GDM1 (cell line): ENCODE data around the gene SRSF10.
"Not testable (repeated sequence)": the region's sequence is repeated elsewhere in the genome, so short reads cannot be mapped to it uniquely, and the experiment has no call there.

ENCODE experiments used
- DNase-seq: peaks from one replicate; lab custom pipeline; 2025; lab: John Stamatoyannopoulos, UW

Gene SRSF10

GRCh38 chr1:23979881-23980727 is at the start of gene SRSF10:
Gene SRSF10 (minus strand): TSS chr1:23980327. CDS start chr1:23980255, 72 bp downstream.
- DNase-seq = peak; percentile 99

GRCh38 chr1:24027838-24028468 is 47.8 kb upstream of the SRSF10 start:
- peak; percentile 32 for DNase-seq

- no peak for DNase-seq
Observed at GRCh38 chr1:24022581-24023361, 42.6 kb upstream of the SRSF10 start.

GRCh38 chr1:24021403-24022266 is 41.5 kb upstream of the SRSF10 start:
- no peak for DNase-seq

- no peak for DNase-seq
Observed at GRCh38 chr1:24020470-24020869, 40.3 kb upstream of the SRSF10 start.

GRCh38 chr1:24020025-24020424 is 39.9 kb upstream of the SRSF10 start:
- no peak for DNase-seq

- no peak for DNase-seq
Observed at GRCh38 chr1:24018611-24019580, 38.8 kb upstream of the SRSF10 start.

GRCh38 chr1:24015221-24016210 is 35.4 kb upstream of the SRSF10 start:
- DNase-seq = no peak

GRCh38 chr1:24012878-24013277 is 32.8 kb upstream of the SRSF10 start:
- not testable (repeated sequence) for DNase-seq

GRCh38 chr1:24010650-24011049 is 30.5 kb upstream of the SRSF10 start:
- no peak for DNase-seq

- no peak for DNase-seq
Observed at GRCh38 chr1:24009406-24009805, 29.3 kb upstream of the SRSF10 start.

- not testable (repeated sequence) for DNase-seq
Observed at GRCh38 chr1:24008574-24009184, 28.6 kb upstream of the SRSF10 start.

- DNase-seq = no peak
Observed at GRCh38 chr1:24007079-24007478, 27.0 kb upstream of the SRSF10 start.

GRCh38 chr1:24005163-24005562 is 25.0 kb upstream of the SRSF10 start:
- DNase-seq = no peak

GRCh38 chr1:24004132-24004531 is 24.0 kb upstream of the SRSF10 start:
- no peak for DNase-seq

- DNase-seq = no peak
Observed at GRCh38 chr1:24003331-24003972, 23.3 kb upstream of the SRSF10 start.

- no peak for DNase-seq
Observed at GRCh38 chr1:24002695-24003094, 22.6 kb upstream of the SRSF10 start.

GRCh38 chr1:23999156-23999671 is 19.1 kb upstream of the SRSF10 start:
- no peak for DNase-seq
